AG09309 (cell line): ENCODE data around the gene SLC38A11.

Source experiments
- DNase-seq: peaks from one replicate; pipeline ENCODE4 v3.0.0-alpha.2; 2010; ENCODE audit warnings: low read depth
- H3K4me3 ChIP-seq: 2 replicates; pipeline ENCODE4 v1.5.1; 2011; ENCODE audit warnings: mild to moderate bottlenecking, low read depth, low read length, moderate library complexity; ENCODE audit not compliant: control insufficient read depth
- TF ChIP-seq, protein P1 (sequence below): IDR thresholded peaks from 2 replicates; pipeline ENCODE4 v1.5.1; 2011; ENCODE audit warnings: mild to moderate bottlenecking, low read depth, low read length, inconsistent platforms; ENCODE audit not compliant: insufficient read depth, control insufficient read depth; ENCODE audit errors: missing control alignments

SLC38A11 gene

DNA sequence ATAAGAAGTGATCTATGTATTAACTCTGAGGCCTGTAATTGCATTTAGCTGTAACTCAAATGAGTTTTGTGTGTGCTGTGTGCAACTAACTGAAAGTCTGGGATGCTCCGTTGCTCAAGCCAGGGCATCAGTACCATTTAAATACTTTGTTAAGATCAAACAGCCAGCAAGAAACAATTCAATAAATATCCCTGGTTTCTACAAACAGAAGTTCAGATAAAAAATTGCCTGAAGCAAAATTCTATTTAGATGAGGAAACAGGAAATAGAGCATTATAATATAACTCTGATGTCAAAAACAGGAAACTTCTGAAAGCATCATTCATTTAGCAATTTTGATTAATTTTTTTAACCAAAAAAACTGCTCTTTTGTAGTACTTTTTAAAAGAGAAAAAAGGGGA lies 18.9 kb upstream of the SLC38A11 start:
- DNase-seq: no peak
- no peak overlapping the region for H3K4me3 ChIP-seq
- TF ChIP-seq, protein P1, sequence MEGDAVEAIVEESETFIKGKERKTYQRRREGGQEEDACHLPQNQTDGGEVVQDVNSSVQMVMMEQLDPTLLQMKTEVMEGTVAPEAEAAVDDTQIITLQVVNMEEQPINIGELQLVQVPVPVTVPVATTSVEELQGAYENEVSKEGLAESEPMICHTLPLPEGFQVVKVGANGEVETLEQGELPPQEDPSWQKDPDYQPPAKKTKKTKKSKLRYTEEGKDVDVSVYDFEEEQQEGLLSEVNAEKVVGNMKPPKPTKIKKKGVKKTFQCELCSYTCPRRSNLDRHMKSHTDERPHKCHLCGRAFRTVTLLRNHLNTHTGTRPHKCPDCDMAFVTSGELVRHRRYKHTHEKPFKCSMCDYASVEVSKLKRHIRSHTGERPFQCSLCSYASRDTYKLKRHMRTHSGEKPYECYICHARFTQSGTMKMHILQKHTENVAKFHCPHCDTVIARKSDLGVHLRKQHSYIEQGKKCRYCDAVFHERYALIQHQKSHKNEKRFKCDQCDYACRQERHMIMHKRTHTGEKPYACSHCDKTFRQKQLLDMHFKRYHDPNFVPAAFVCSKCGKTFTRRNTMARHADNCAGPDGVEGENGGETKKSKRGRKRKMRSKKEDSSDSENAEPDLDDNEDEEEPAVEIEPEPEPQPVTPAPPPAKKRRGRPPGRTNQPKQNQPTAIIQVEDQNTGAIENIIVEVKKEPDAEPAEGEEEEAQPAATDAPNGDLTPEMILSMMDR: no peak

DNA sequence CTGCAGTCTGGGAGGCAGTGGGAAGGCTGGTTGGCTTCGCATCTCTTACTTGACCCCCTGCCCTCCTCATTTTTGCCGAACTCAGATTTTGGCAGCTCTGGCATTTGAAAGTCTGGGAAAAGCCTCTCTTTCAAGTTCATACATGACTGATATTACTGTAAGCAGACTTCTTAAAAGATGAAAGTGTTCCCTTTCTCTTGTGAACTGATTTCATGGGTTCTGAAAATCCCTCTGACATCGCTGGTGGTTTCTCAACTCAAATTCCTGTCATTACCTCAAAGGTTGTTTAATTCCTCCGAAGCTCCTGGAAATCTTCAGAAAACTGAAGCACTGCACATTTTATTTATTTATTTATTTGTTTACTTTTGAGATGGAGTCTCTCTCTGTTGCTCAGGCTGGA lies 16.9 kb upstream of the SLC38A11 start:
- H3K4me3 ChIP-seq: no peak overlapping the region
- TF ChIP-seq, protein P1: no peak
- no peak for DNase-seq

DNA sequence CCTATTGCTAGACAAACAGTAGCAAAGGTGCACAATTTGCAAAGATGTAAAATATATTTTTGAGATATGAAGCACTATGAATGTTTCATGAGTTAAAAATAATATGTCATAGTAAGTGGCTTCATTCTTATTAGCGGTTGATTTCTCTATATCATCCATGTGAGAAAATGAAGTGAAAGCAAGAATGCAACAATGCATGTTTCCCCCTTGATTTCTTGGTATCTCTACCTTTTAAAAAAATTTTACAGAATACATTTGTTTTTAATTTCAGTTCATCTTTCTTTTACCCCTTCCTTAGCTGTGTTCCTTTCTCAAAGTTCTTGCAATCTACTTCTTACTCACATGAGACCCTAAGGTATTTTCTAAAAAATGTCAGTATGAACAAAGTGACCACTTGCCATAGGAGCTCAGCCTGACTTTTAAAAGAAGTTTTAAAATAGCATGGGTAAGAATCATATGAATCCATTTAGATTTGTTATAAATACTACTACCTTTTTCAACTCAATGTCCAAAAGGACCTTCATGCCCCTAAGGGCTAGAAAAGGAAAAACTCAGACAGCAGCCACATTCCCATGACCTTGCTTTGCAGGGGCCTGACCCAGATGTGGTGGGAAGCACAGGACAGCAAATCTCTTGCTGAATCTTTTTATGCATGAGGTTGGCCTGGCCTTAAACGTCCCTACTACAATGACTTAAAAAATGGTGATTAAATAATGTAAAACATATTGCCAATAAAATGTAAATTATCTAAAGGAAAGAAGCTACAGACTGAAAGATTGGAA lies 14.8 kb upstream of the SLC38A11 start:
- H3K4me3 ChIP-seq: no peak overlapping the region
- no peak for DNase-seq
- TF ChIP-seq, protein P1: no peak

DNA sequence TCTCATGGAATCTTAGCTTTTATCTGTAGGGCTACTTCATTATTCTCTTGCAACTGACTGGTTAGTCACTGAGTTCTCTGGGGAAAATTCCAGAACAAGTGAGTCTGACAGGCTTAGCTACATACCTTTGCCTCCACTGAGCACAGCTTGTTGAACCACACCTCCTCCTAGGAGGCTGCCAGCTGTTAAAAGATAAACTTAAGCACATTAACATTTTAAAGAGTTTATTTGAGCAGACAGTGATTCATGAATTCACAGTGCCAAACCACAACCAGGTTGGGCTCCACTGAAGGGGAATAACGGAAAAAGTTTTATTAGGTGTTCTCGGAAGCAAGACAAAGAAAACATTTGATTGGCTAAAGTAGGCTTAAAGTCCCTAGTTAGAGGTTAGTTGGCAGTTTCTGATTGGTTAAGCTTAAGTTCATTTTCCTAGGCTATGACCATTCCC lies 12.5 kb upstream of the SLC38A11 start:
- peak; percentile 100 for DNase-seq

DNA sequence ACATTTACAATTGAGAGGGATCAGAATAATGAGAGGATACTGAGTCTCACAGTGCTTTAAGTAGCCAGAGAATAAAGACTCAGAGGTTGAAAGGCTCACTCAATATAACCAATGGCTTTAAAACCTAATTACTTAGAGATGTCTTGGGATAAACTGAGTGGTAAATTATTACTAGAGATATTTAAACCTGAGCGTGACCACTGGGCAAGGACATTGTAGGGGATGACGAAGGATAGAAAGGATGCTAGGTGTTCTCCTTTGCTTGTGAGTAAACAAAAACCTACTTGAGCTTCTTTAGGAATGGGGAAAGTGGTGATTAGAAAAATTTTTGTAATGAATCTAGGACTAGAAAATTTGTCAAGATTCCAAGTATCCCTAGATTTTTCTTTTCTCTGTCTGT lies 12.0 kb upstream of the SLC38A11 start:
- TF ChIP-seq, protein P1: no peak
- no peak for DNase-seq
- H3K4me3 ChIP-seq: no peak overlapping the region

More for the DNA sequence above, 12.5 kb upstream of the SLC38A11 start:
- no peak overlapping the region for H3K4me3 ChIP-seq
- TF ChIP-seq, protein P1: no peak

DNA sequence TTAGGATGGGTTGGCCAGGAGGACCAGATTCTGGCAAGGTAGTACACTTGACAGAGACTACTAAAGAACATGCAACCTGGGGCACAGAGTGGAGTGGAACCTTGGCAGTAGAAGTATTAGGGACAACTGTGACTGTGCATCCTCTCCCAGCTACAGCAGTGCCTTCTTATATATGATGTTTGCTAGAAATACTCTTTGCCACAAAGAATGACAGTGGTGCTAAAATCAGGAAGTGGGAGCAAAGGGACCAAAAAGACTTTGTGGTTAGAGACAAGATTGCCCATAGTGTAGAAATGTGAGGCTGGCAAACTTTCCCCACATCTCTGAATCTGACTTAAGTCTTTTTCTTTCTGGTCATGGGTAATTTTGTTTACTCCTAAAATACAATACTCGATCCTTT lies 9.4 kb upstream of the SLC38A11 start:
- no peak overlapping the region for H3K4me3 ChIP-seq
- TF ChIP-seq, protein P1: no peak
- DNase-seq: no peak
